Inflammatory macrophage treated with lipopolysaccharide for 4 hours (primary cell): ENCODE data around the gene KIRREL3.

Experiments used
- DNase-seq: peaks from one replicate; pipeline ENCODE4 v3.0.0-alpha.2; 2020

Gene KIRREL3

DNA sequence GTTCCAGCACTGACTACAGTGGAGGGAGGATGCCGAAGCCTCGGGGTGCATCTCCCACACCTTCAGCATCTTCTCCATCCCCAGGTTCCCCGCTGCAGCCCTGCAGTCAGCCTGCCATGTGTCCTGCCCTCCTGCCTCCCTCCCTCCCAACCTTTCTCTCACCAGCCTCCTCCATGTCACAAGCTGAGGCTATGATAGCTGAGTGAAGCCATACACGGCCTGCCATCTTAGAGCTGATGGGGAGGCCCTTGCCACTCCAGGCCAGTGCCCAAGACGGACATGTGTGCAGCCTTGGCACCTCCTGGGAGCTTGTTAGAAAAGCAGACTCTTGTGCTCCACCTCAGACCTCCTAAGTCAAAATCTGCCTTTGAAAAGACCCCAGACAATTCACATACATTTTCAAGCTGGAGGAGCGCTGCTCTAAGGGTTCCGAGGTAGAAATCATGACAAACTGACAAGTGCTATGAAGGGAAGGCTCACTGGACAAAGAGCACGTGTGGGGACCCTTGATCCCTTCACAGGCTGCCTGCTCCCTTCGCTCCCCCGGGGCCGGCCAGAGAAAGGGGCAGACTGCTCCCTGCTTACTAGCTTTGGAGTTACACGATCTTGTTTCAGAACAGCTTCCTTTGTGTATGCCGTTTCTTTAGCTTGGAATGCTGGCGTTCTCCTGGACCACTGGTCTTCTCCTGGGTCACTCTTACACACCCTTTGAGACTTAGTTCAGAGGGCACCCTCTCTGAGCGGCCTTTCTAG lies 521.2 kb downstream of the KIRREL3 start:
- DNase-seq: no peak

DNA sequence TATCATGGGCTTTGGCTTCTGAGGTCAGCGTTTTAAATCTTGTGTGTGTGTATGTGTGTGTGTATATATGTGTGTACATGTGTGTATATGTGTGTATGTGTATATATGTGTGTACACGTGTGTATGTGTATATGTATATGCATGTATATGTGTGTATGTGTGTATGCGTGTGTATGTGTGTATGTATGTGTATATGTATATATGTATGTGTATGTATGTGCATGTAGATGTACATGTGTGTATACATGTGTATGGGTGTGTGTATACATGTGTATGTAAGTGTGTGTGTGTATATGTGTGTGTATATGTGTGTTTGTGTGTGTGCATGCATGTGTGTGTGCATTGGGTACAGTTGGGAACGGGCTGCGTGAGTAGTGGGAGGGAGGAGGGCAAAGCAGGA lies 522.1 kb downstream of the KIRREL3 start:
- no peak for DNase-seq

DNA sequence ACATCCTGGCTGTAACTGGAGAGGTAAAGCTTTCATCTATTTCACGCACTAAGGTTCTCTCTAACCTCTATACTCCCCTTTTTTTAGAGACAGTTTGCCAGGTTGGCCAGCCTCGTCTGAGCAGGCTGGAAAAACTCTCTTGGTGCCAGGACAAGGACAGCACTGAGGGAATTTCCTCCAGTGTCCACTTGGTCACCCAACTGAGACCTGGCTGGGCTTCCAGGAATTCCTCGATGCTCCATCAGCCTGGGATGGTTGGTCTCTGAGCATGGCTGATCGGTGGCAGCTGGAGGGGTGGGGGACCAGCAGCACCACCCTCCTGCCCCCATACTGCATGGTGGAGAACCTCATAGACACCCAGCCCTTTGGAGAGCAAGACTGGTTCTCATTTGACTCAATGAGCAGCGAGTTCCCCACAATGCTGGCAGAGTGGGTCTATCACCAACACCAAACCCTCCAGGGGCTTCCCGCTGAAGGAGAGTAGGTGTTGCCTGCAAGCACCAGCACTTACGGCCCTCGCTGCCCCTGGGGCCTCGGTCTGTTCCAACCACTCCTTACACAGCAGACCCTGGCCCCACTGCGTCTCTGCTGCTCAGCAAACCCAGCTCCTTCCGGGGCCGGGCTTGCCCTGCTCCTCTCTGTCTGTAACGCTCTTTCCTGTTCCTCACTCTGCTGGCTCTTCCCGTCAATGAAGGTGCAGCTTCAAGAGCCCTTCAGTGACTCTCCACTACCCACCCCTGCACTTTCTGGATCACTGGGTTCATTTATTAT lies 522.9 kb downstream of the KIRREL3 start:
- no peak for DNase-seq

DNA sequence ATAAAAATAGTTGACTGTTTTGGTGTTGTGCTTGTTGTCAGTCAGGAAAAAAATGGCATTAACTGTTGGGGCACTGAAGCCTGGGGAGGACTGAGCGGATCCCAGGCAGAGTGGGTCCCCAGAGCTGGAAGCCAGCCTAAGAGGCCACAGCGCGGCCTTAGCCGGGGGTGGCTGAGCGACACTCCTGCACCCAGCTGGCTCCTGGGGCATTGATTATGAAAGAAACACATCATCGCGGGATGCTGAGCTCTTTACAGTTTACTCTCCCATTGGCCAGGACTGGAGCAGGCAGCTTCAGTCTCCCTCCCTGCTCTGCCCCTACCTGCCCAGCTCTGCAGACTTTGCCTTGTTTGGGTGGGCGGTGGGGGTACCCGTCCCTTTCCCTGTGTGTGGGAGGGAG lies 523.6 kb downstream of the KIRREL3 start:
- DNase-seq: no peak

DNA sequence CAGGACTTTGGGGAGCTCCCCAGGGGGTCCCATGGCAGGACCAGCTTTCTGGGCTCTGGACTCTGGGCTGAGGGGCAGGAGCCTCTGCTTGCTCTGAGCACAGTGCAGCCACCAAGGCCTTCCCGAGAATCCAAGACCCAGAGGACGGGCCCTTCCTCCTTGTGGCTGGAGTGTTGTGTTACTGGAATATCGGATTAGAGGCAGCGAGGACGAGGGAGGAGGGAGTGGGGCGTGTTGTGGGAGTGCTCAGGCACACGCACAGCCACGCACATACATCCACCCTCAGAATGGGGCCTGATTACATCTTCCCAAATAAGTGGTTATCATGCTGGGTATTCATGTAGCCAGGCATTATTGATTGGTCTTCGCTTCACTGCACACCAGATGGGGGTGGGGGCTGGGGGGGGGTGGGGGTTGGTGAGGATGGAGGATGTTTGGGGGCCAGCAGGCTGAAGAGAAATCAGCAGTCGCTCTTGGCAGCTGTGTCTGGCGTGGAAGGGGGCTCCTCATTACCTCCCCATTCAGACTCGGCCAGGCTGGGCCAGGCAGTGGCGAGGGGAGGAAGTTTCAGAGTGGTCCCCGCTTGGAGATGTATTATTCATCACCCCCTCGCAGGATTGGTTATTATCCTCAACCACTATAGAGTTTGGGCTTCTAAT lies 524.2 kb downstream of the KIRREL3 start:
- DNase-seq: no peak

DNA sequence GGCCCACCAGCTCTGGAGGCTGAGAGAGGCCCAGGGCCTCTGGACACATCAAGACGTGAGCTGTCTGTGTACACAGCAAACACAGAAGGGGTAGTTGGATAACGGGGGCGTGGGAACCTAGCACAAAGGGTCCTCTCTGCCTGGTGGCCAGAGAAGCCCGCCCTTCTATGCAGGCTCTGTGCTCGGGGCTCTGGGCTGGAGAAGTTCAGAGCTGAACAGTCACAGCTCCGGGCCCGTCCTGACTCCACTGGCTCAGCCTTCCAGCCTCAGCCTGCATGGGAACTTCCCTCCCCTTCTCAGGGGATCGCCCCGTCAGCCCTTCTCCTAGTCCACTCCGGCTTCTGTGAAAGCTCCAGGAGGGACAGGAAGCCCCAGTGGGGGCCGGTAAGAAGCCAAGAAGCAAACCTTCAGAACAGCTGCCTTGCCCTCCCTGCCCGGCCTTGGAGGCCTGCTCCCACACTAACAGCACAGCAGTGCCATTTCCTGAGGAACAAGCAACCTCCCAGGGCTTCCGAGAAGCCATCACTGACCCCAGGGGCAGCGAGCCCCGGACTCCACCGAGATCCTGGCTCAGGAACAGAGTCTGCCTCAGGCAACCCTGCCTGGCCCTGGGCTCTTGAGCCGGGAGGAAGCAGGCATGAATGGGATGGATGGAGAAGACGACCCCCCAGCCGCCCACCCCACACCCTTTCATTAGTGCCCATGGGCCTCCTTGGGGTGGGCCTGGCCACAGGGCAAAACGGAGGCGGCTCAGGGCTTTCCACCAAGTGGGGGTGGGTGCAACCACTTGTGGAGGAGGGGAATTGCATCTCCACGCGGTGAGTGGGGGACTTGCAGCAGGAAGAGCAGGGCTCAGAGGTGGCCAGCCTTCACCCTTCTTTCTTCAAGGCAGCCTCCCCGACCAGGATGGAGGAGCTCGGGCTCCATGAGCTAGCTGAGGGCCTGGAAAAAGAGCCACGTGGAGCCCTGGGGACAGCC lies 525.3 kb downstream of the KIRREL3 start:
- DNase-seq: no peak

DNA sequence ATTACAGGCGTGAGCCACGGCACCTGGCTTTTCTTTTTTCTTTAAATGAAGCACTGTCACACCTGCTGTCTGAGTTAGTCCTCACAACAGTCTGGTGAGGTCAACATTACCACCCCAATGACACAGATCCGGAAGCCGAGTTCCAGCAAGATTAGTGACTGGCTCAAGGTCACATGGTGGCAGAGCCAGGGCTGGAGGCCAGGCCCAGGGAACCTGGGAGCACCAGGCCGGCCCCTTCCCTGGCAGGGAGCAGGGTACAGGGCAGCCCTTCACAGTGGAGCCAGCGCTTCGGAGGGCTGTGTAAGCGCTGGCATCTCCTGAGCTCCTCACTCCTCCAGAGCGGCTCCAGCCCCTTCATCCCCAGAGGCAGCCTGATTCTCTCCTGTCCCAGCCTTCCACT lies 526.4 kb downstream of the KIRREL3 start:
- DNase-seq: no peak

DNA sequence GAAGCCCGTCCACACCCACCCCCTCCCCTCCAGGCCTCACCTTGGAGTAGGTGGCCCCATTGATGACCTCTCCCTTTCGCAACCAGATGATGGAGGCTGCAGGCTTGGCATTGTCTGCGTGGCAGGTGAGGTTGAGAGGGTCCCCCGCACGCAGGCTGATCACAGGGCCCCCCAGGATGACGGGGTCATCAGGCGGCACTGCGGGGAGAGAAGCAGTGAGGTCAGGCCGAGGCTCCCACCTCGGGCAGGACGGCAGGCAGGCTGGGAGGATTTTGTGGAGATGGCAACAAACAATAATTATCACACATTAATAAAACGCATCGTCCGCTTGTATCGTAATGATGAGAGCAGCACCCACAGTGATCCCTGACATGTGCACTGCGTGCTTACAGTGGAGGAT lies 527.3 kb downstream of the KIRREL3 start:
- DNase-seq: no peak

DNA sequence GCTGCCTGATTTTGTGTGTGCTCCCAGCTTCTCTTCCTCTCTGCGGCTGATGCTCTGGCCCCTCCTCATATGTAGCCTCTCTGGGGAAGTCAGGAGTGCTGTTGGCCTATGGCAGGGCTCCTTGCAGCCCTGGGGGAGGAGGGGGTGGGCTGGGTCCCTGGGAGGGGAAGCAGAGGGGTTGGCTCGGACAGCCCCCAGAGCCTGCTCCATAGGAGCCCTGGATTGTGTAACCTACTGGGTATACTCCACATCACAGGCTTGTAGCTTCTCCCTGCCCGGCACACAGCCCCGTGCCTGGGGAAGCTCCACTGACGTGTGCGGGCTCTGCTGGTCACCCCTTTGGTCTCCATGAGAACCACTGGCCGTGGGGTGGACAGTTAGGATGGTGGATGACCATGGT lies 531.3 kb downstream of the KIRREL3 start:
- DNase-seq: no peak

DNA sequence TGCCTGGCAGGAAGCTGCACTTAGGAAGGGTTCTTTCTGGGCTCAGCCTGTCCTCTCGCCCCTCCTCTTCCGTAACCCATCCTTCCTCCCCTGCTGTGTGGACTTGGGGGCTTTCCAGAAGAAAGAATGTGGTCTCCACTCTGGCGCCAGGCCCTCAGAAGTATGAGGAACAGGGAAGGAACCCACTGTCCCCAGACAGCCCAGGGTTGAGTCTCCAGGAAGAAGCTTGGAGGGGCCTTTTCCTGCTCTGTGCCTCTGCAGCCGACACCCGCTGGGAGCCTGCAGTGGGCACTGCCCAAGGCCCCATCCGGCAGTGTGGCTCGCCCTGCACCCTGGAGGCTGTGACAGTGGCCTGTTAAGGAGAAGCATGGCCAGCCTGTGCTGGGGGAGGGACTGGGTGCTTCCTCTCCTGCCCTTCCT lies 532.5 kb downstream of the KIRREL3 start:
- no peak for DNase-seq

DNA sequence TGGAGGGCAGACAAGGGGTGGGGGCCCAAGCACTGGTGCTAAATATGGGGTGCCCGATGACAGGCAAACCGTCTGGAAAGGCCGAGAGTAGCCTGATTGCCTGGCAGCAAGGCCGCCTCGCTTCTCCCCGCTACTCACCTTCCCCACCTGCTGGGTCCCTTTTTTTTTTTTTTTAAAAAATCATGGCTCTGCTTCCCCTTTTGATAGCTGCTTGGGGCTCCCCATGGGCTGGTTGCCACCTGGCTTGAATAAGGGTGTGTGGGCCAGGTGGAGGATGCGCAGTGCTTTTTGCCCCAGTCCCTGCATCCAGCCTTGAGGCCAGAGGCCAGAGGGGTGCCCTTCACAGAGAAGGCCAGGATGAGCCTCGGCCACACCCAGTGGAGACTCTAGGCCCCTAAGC lies 533.1 kb downstream of the KIRREL3 start:
- no peak for DNase-seq

DNA sequence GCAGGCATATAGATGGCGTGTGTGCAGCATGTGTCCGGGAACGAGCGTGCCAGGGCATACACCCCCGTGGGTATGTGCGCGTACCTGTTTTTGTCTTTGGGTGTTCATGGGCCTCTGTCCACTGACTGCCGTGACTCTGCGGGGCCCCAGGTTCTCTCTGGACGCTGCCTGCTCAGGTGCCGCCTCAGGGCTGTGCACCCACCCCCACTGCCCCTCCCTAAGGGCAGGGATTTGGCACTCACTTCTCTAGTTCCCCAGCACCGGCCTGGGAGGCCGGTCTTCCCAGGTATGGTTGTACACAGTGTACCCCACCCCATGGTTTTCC lies 533.6 kb downstream of the KIRREL3 start:
- DNase-seq: no peak

DNA sequence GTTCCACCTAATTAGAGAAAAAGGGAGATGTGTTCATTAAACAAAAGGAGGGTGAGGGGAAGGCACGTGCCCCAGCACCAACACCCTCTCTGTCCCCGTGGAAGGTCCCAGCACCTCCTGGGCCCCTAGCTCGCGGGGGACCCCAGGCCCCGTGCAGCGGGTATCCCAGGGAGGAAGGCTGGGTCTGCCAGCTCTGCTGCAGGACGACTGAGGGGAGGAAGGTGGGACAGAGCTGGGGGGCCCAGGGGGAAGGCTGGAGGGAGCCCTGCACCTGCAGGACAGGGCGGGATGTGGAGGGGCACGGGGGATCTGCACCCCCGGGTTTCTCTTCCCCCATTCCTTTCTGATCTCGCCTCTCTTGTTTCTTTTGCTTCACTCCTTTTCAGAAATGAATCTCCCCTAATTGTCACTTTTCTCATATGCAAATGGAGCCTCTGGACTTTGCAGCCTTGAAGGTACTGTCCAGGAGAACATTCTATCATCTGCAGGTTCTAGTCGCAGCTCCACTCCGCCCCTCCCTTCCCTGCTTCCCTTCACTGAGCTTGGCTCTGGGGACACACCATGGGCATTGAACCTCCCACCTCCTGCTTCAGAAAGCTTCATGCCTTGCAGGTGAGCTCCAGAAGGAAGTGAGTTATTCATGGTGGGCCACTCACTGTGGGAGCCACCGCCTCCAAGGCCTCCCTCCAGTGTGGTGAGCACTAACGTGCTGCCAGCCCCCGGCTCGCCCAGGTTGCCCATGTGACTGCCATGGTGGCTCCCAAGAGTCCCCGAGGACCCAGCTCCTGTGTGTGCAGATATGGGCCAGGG lies 534.1 kb downstream of the KIRREL3 start:
- no peak for DNase-seq

DNA sequence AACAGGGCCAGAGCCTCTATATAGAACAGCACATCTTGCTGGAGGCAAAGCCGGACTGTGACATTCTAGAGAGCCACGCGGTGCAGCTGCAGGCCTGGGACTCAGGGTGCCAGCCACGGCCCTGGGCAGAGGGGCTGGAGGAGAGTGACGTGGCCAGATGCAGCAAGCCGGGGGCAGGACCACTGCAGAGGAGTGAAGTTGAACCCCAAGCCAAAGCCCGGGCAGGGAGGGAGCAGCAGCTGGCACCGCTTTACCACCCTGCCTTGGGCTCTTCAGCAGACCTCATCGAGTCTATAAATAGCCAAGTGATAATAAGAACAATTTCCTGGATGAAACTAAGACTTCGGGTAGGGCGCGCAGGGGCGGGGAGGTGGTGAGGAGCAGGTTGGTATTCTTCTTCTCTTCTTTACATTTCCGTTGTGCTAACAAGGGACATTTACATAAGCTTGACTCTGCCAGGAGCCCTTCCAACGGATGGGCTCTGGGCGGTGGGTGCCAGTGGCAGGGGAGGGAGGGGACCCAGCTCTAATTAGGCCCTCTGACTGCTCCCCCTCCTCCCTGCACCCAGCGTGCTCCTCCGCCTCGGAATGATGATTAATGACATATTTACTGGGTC lies 534.9 kb downstream of the KIRREL3 start:
- no peak for DNase-seq

DNA sequence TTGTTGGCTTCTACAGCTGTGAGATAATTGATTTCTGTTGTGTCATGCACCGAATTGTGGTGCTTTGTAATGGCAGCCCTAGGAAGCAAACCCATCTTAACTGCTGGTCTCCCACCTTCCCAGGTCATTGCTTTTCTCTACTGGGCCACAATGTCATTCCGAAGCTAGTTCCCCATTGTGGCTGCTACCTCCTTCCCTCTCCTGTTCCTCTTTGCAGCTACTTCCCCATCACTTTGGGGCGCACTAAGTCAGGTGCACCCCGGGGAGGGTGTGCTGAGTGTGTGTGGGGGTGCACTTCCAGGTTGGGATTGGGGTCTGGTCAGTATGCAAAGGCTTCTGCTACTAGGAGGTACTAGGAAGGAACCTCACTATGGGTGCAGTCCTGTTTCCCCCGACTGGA lies 535.8 kb downstream of the KIRREL3 start:
- DNase-seq: peak; percentile 21

DNA sequence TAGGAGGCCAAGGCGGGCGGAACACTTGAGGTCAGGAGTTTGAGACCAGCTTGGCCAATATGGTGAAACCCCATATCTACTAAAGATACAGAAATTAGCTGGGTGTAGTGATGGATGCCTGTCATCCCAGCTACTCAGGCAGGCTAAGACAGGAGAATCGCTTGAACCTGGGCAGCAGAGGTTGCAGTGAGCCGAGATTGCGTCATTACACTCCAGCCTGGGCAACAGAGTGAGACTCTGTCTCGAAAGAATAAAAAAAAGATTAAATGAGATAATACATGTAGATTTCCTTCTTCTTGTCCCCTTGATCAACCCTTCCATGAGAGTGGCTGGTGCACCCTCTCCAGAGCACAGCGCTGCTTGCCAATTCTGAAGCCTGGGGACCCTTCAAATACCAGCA lies 538.1 kb downstream of the KIRREL3 start:
- DNase-seq: no peak

DNA sequence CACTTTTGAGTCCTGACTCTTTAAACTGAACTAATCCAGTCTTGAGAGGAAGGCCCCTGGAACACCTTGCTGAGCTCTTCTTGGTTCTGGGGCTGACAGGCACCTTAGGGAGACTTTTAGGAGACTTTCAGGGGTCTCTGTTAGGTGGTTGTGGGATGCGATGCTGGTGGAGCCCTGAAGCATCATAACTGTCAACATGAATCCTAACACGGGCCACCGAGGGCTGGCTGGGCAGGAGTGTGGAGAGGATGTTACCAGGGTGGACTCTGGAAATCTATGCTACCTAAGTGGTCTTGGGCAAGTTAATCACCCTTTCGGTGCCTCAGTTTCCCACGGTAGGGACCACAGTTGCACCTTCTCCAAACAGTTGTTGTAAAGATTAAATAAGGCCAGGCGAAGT lies 538.6 kb downstream of the KIRREL3 start:
- no peak for DNase-seq

DNA sequence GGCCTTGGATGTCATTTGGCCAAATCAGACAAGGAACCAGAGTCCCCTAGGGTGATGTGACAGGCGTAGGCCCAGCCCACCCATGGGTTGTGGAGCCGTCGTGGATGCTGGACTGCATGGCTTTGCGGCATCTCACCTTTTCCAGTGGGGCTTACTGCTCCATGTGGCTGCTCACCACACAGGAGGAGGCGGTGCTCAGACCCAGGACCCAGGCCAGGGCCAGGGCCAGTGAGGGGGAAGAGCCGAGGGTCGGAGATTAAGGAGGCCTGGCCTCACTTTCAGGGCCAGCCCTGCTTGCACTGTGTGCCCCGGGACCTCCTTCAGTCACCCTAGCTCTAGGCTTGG lies 539.5 kb downstream of the KIRREL3 start:
- DNase-seq: no peak

DNA sequence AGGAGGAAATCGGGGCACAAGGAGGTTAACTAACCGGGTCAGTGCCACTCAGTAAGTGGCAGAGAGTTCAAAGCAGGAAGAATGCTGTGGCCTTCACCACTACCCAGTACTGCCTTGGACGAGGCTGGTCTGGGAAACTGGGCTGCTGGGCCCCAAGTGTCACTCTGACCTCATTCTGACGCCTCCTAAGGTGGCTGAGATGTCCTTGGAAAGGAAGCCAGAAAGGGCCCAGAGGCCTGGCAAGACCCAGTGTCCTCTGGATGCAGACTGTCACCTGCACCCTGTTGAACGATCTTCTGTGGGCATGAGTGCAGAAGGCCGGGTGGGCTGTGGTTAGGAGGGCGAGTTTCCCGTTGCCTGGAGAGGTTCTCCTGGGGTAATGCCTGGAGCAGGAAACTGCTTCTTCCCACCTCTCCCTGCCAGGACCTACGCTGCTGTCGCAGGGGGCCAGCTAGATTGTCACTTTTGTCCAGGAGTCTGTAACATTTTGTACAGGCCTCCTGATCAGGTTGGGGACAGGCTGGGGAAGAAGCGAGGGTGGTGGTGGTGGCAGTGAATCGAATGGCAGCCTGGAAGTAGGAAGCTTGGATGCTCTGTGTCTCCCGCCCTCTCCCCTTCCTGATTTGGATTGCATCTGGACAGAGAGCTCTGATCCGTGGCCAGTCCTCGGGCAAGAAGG lies 540.0 kb downstream of the KIRREL3 start:
- DNase-seq: no peak

DNA sequence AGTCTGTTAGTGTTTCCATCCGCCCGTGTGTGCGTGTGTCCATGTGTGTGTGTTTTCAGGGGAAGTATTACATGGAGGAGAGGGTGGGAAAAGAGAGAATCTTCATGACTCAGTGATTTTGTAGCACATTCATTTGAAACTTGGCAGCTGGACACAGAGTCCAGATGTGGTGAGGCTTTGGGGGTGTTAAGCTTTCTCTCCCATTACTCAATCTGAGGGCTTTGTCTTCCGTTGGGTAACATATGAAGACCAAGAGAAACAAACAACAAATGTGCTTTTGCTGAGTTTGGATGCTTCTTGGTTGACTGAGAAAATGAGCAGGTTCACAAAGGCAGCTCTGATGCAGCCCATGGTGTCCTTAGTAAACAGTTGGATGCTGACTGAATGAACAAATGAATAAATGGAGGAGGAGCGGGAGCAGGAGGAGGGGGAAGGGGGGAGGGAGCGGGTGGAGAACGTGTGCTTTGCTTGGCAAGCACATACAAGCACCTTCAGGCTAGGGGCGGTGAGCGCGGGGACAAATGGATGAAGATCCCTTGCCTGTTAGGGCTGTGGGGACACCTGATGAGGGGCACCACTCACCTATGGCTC lies 540.8 kb downstream of the KIRREL3 start:
- no peak for DNase-seq

DNA sequence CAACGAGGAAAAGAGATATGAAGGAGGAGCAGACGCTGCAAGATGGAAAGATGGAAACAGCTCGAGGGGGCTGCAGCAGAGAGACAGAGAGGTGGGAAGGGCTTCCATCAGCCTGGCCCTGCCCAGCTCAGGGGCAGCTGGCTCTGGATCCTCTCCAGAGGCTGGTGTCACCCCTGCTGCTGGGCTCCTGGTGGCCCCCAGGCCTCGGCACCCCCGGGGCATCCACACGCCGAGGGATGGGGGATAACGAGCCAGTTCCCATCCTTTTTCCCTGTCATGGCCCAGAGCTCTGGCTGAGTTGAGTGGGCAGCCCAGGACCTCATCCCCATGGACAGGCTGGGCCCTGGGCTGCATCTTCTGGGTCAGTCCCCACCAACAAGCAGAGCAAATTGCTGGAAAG lies 542.8 kb downstream of the KIRREL3 start:
- DNase-seq: no peak
